ENCODE measurements around the gene GPATCH3.
A peak's percentile ranks its signal among the peaks of the same experiment; 100 is the strongest.

The GPATCH3 gene

DNA sequence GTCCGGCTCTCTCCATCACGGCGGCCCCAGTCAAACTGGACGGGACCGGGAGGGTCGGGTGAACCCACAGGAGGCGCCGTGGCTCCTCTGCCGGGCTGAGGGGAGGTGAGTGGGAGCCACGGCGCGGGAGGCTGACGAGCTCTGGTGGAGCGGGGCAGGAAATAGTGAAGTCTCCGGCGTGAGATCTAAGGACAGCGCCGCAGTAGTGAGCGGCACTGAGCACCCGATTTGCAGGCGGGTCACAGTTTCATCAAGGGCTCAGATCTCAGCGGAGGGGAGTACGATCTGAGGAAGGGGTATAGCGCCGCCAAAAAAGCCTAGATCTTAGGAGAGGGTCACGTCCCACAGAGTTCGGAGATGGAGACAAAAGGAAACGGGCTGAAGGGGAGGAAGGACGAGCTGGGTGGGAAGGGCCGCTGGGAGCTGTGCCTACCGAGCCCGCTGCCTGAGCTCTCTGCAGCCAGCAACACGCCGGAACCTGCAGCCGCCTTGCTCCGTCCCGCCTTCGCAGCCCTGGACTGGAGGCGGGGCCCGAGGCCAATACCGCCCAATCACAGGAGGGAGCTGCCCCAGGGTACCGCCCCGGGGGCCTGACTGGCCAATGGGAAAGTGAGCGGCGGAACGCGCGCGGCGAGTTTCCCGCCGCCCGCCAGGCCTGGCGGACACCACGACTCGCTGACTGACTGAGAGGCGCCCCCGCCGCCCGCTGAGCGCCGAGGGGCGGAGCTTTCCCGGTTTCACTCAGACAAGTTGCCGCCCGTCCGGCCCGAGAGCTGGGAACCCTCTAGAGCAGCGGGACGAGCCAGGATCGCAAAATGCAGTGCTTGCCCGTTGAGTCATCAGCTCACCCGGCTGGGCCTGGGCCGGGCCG is 35.4 kb downstream of the GPATCH3 start:
- peak; percentile 95 to 96 for DNase-seq (ENCODE audit: low read depth in 1 of 2, low spot score in 1 of 2)
- Histone ChIP-seq H3K27me3 (ENCODE audit: insufficient read depth, poor library complexity, severe bottlenecking) (no peaks in the 10 kb centered on the region), H3K4me3 (replicated peaks; ENCODE audit: insufficient read depth, low read length) (peak overlapping the region; percentile 65), H3K27ac (replicated peaks) (peak overlapping the region; percentile 82)
- no peak for TF ChIP-seq SPI1 (IDR thresholded peaks at IDR 0.05; ENCODE audit: borderline replicate concordance, low read depth)
- TF ChIP-seq, protein P1, sequence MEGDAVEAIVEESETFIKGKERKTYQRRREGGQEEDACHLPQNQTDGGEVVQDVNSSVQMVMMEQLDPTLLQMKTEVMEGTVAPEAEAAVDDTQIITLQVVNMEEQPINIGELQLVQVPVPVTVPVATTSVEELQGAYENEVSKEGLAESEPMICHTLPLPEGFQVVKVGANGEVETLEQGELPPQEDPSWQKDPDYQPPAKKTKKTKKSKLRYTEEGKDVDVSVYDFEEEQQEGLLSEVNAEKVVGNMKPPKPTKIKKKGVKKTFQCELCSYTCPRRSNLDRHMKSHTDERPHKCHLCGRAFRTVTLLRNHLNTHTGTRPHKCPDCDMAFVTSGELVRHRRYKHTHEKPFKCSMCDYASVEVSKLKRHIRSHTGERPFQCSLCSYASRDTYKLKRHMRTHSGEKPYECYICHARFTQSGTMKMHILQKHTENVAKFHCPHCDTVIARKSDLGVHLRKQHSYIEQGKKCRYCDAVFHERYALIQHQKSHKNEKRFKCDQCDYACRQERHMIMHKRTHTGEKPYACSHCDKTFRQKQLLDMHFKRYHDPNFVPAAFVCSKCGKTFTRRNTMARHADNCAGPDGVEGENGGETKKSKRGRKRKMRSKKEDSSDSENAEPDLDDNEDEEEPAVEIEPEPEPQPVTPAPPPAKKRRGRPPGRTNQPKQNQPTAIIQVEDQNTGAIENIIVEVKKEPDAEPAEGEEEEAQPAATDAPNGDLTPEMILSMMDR (IDR thresholded peaks at IDR 0.05; ENCODE audit: insufficient read depth, low read length) = no peak
- peak; percentile 85 for TF ChIP-seq POLR2AphosphoS5 (IDR thresholded peaks at IDR 0.05; ENCODE audit: low read depth)
- TF ChIP-seq GABPA (IDR thresholded peaks at IDR 0.05; ENCODE audit: low read depth) = peak; percentile 59; the same call in 1 of the 2 replicates
- TF ChIP-seq, protein P2, sequence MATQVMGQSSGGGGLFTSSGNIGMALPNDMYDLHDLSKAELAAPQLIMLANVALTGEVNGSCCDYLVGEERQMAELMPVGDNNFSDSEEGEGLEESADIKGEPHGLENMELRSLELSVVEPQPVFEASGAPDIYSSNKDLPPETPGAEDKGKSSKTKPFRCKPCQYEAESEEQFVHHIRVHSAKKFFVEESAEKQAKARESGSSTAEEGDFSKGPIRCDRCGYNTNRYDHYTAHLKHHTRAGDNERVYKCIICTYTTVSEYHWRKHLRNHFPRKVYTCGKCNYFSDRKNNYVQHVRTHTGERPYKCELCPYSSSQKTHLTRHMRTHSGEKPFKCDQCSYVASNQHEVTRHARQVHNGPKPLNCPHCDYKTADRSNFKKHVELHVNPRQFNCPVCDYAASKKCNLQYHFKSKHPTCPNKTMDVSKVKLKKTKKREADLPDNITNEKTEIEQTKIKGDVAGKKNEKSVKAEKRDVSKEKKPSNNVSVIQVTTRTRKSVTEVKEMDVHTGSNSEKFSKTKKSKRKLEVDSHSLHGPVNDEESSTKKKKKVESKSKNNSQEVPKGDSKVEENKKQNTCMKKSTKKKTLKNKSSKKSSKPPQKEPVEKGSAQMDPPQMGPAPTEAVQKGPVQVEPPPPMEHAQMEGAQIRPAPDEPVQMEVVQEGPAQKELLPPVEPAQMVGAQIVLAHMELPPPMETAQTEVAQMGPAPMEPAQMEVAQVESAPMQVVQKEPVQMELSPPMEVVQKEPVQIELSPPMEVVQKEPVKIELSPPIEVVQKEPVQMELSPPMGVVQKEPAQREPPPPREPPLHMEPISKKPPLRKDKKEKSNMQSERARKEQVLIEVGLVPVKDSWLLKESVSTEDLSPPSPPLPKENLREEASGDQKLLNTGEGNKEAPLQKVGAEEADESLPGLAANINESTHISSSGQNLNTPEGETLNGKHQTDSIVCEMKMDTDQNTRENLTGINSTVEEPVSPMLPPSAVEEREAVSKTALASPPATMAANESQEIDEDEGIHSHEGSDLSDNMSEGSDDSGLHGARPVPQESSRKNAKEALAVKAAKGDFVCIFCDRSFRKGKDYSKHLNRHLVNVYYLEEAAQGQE (IDR thresholded peaks at IDR 0.05; ENCODE audit: insufficient replicate concordance, low read depth) = no peak

DNA sequence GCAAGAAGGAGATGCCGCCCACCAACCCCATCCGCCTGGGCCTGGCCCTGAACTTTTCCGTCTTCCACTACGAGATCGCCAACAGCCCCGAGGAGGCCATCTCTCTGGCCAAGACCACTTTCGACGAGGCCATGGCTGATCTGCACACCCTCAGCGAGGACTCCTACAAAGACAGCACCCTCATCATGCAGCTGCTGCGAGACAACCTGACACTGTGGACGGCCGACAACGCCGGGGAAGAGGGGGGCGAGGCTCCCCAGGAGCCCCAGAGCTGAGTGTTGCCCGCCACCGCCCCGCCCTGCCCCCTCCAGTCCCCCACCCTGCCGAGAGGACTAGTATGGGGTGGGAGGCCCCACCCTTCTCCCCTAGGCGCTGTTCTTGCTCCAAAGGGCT is 36.6 kb downstream of the GPATCH3 start:
- H3K27ac ChIP-seq (replicated peaks) = no peak overlapping the region
- H3K27me3 ChIP-seq (ENCODE audit: insufficient read depth, poor library complexity, severe bottlenecking) = no peaks in the 10 kb centered on the region
- DNase-seq (ENCODE audit: low read depth in 1 of 2, low spot score in 1 of 2) = no peak
- TF ChIP-seq POLR2AphosphoS5 (IDR thresholded peaks at IDR 0.05; ENCODE audit: low read depth) (no peak), GABPA (IDR thresholded peaks at IDR 0.05; ENCODE audit: low read depth) (no peak), SPI1 (IDR thresholded peaks at IDR 0.05; ENCODE audit: borderline replicate concordance, low read depth) (no peak)
- TF ChIP-seq, protein P1 (IDR thresholded peaks at IDR 0.05; ENCODE audit: insufficient read depth, low read length) = no peak
- TF ChIP-seq, protein P2 (IDR thresholded peaks at IDR 0.05; ENCODE audit: insufficient replicate concordance, low read depth) = no peak
- H3K4me3 ChIP-seq (replicated peaks; ENCODE audit: insufficient read depth, low read length) = no peak overlapping the region

DNA sequence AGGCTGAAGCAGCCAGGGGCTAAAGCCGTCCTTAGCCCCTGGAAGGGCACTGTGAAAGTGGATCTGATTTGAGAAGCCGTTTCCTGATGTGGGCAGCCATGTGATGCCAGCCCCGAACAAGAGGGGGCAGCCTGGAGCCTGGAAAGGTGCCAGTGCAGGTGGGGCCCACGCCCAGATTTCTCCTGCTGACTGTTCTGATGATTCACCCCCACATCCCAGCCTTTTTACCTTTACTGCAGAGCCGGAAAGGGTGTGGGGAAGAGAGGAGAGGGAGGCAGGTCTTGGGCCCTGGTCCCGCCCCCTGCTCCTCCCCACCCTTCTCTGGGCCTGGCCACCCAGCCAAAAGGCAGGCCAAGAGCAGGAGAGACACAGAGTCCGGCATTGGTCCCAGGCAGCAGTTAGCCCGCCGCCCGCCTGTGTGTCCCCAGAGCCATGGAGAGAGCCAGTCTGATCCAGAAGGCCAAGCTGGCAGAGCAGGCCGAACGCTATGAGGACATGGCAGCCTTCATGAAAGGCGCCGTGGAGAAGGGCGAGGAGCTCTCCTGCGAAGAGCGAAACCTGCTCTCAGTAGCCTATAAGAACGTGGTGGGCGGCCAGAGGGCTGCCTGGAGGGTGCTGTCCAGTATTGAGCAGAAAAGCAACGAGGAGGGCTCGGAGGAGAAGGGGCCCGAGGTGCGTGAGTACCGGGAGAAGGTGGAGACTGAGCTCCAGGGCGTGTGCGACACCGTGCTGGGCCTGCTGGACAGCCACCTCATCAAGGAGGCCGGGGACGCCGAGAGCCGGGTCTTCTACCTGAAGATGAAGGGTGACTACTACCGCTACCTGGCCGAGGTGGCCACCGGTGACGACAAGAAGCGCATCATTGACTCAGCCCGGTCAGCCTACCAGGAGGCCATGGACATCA is 37.2 kb downstream of the GPATCH3 start, which contains the start of gene SFN:
SFN (plus strand) TSS at position 369 of the 904 bp plus-strand sequence; CDS start at position 433, 64 bp downstream.
- H3K4me3 ChIP-seq (replicated peaks; ENCODE audit: insufficient read depth, low read length) = no peak within 1 kb of the TSS
- TF ChIP-seq, protein P2 (IDR thresholded peaks at IDR 0.05; ENCODE audit: insufficient replicate concordance, low read depth) = no peak
- TF ChIP-seq, protein P1 (IDR thresholded peaks at IDR 0.05; ENCODE audit: insufficient read depth, low read length) = peak; percentile 20
- TF ChIP-seq GABPA (IDR thresholded peaks at IDR 0.05; ENCODE audit: low read depth) (no peak), SPI1 (IDR thresholded peaks at IDR 0.05; ENCODE audit: borderline replicate concordance, low read depth) (no peak), POLR2AphosphoS5 (IDR thresholded peaks at IDR 0.05; ENCODE audit: low read depth) (0 out of 2 replicates have a peak, but pooled peaks have one; percentile 20)
- H3K27me3 ChIP-seq (ENCODE audit: insufficient read depth, poor library complexity, severe bottlenecking) = no peaks in the 10 kb centered on the region
- no peak within 1 kb of the TSS for H3K27ac ChIP-seq (replicated peaks)
- peak; percentile 29 to 46 for DNase-seq (ENCODE audit: low read depth in 1 of 2, low spot score in 1 of 2)

Measured in HL-60 (cell line).